Activated CD8-positive, alpha-beta T cell treated with anti-CD3 and anti-CD28 coated beads for 36 hours (primary cell): ENCODE results near the gene C1orf115. TPM values are rescaled to one million over a fixed set of nuclear protein-coding genes. Genes with fewer than 3 reads are reported as not detected.

ENCODE experiments used
- ATAC-seq: fragments of 200-7000 bp; cut with Tn5 transposase; one replicate; pipeline ENCODE4 v1.10.0; 2021; ENCODE audit warnings: mild to moderate bottlenecking, moderate library complexity
- CTCF ChIA-PET: fragments of 350-600 bp; sonication (Branson Sonifier 250); formaldehyde crosslinking; loops from one replicate; lab custom pipeline; 2021; ENCODE audit warnings: antibody characterized with exemption; lab: Charles Lee
- POLR2A ChIA-PET: fragments of 350-600 bp; sonication (Branson Sonifier 250); formaldehyde crosslinking; loops from one replicate; lab custom pipeline; 2021; ENCODE audit warnings: antibody characterized with exemption; lab: Charles Lee
- DNase-seq: peaks from one replicate; pipeline ENCODE4 v3.0.0-alpha.2; 2020
- H3K27ac Mint-ChIP-seq: one replicate; pipeline ENCODE4 v1.8.0; 2021; ENCODE audit warnings: mild to moderate bottlenecking, mixed read lengths
- H3K27me3 Mint-ChIP-seq: one replicate; pipeline ENCODE4 v1.8.0; 2021; ENCODE audit warnings: mixed read lengths
- H3K36me3 Mint-ChIP-seq: one replicate; pipeline ENCODE4 v1.8.0; 2021; ENCODE audit warnings: low read depth, mixed read lengths
- H3K4me1 Mint-ChIP-seq: one replicate; pipeline ENCODE4 v1.8.0; 2021; ENCODE audit warnings: low read depth, mixed read lengths
- H3K4me3 Mint-ChIP-seq: one replicate; pipeline ENCODE4 v1.8.0; 2021; ENCODE audit warnings: mild to moderate bottlenecking, moderate library complexity, mixed read lengths
- H3K9me3 Mint-ChIP-seq: one replicate; pipeline ENCODE4 v1.8.0; 2021; ENCODE audit warnings: mixed read lengths
- CTCF ChIP-seq: fragments of 200-600 bp; IDR thresholded peaks from one replicate; pipeline ENCODE4 v1.8.0; 2022; ENCODE audit warnings: antibody characterized with exemption, mild to moderate bottlenecking
- intact Hi-C: fragments of 100-400 bp; cut with micrococcal nuclease; formaldehyde crosslinking; loops from one replicate; pipeline ENCODE4 v1.10.0; 2022
- total RNA-seq, 2 experiments: library from RNA; stranded (reverse); gene quantifications; one replicate each; pipeline ENCODE4 v1.2.3, GENCODE V29; 2021

C1orf115 gene
- total RNA-seq, 2 experiments from 2014 or later: 0.07 to 0.13 TPM

DNA sequence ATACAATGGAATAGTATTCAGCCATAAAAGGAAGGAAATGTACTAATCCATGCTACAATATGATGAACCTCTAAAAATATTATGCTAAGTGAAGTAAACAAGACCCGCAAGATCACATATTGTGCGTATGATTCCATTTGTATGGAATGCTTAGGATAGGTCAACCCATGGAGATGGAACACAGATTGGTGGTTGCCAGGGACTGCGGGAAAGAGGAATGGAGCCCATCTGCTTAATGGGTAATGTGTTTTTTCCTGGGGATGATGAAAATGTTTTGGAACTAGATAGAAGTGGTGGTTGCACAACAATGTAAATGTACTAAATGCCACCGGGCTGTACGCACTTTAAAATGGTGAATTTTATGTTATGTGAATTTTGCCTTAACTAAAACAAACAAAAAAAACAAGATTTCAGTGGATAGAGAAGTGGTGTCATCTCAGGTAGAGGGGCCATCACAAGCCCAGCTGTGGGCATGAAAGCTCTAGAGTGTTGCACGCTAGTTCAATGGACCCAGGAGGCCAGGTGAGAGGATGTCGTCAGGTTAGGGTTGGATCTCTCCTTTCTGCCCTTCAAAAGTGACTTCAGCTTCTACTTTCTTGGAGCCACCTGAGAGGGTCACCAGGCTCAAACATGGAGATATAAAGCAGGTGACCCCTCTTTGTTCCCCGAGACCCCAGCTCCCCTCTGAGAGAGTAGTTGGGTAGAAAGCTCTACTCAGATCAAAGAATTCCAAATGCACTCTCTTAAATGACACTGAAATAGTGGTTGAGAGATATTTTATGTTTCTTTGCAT, 2.5 kb downstream of the C1orf115 start:
- ChIA-PET POLR2A (no interaction called here), CTCF (interaction anchor here (0.9 to 2.7 kb wide), 4 partner anchors 10 to 42 kb away, joined by 3 to 12 read pairs (median 4); no protein-coding TSS in a partner anchor)
- intact Hi-C loops: loop anchor here (5.0 kb wide), 2 partner anchors 40 to 85 kb away; no protein-coding TSS in a partner anchor
- Mint-ChIP-seq H3K9me3 (no peaks in the 10 kb centered on the region), H3K27me3 (peaks cover 16% of the 10 kb centered on the region), H3K4me3 (no peak overlapping the region), H3K36me3 (no peaks in the 10 kb centered on the region), H3K4me1 (peaks cover 4% of the 10 kb centered on the region), H3K27ac (no peak overlapping the region)
- no peak for TF ChIP-seq CTCF
- DNase-seq (no peak), ATAC-seq (no peak)

DNA sequence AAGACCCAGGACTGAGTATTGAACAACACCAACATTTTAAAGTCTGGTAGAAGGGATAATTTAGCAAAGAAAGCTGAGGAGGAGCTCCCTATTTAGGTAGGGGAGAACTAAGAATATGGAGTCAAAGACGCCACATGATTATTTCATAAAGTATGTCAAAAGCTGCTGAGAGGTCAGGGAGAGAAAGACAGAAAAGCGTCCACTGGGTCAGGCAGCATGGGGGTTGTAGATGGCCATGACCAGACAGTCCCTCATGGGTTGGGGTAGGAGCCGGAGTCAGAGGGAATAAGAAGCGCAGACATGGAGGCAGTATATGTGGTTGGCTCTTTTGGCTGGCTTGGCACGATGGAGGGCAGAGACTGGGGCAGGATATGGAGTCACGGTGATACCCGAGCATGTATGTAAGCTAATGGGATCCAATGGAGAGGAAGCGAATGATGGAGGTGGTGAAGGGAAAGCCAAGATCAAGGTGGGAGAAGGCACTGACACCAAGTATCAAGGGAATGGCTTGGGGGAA, 4.8 kb downstream of the C1orf115 start:
- Mint-ChIP-seq H3K4me3 (no peak overlapping the region), H3K36me3 (no peaks in the 10 kb centered on the region), H3K4me1 (peaks cover under 1% of the 10 kb centered on the region), H3K9me3 (no peaks in the 10 kb centered on the region), H3K27me3 (peaks cover 13% of the 10 kb centered on the region), H3K27ac (no peak overlapping the region)
- DNase-seq (no peak), ATAC-seq (no peak)
- TF ChIP-seq CTCF: no peak
- POLR2A ChIA-PET: no interaction called here
- intact Hi-C loops: loop anchor here (5.0 kb wide), 2 partner anchors 37 to 82 kb away; no protein-coding TSS in a partner anchor
- CTCF ChIA-PET: interaction anchor here (1.0 to 2.7 kb wide), 3 partner anchors 10 to 38 kb away, joined by 3 to 12 read pairs (median 4); no protein-coding TSS in a partner anchor

DNA sequence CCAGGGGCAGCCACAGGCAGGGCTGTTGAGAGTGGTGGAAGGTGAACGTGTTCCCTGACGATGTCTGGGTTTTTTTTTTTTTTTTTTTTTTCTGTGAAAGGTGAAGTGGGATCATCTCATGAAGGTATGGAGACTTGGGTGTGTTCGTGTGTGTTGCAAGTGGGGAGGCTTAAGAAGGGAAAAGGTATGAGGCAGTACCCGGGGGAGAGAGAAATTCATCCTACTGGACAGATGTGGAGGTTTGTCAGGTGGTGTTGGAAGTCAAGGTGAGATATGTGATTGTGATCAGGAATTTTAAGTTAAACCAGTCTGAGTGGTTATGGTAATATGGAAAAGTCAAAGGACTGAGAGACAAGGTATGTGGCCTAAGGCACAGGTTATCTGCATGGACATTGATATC, 5.3 kb downstream of the C1orf115 start:
- peaks cover 14% of the 10 kb centered on the region for H3K27me3 Mint-ChIP-seq
- no peaks in the 10 kb centered on the region for H3K4me1 Mint-ChIP-seq
- no peak overlapping the region for H3K4me3 Mint-ChIP-seq
- POLR2A ChIA-PET: no interaction called here
- ATAC-seq (no peak), DNase-seq (no peak)
- no peaks in the 10 kb centered on the region for H3K36me3 Mint-ChIP-seq
- TF ChIP-seq CTCF: no peak
- no peaks in the 10 kb centered on the region for H3K9me3 Mint-ChIP-seq
- intact Hi-C loops: no loop called here
- CTCF ChIA-PET: interaction anchor here (1.5 kb wide), 1 partner anchor 30 kb away, joined by 4 read pairs; no protein-coding TSS in a partner anchor
- H3K27ac Mint-ChIP-seq: no peak overlapping the region

DNA sequence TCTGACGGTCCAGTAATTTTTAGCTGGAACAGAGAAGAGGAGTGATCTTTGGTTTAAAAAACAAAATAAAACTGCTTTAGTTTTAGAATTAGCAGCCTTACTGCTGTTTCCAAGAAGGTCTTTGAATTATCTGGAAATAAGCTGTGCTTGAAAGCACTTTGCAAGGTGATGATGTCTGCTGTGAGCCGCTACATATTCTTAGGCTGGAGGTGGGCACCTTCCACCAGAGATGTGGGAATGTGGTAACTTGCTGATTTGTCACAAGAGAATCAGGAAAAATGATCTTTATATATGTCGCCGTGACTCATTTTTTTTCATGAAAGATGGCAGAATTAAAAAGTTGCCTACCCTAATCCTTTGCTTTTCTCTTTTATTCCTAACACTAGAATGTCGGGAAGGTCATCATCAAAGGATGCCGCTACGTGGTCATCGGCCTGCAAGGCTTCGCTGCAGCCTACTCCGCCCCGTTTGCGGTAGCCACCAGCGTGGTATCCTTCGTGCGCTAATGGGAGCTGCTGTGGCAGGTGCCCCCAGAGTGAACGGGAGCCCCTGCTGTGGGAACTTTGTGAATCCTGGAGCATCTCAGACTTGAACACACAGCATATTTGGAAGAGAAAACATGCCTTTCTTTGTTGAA, 6.2 kb downstream of the C1orf115 start:
- Mint-ChIP-seq H3K27me3 (peaks cover 11% of the 10 kb centered on the region), H3K27ac (no peak overlapping the region), H3K4me3 (no peak overlapping the region), H3K4me1 (no peaks in the 10 kb centered on the region), H3K36me3 (no peaks in the 10 kb centered on the region), H3K9me3 (no peaks in the 10 kb centered on the region)
- CTCF ChIA-PET: interaction anchor here (2.3 kb wide), 1 partner anchor 37 kb away, joined by 8 read pairs; no protein-coding TSS in a partner anchor
- intact Hi-C loops: no loop called here
- no peak for TF ChIP-seq CTCF
- POLR2A ChIA-PET: no interaction called here
- ATAC-seq: no peak
- DNase-seq: no peak
